ENCODE data around the gene NCSTN. TPM values are rescaled to one million over a fixed set of nuclear protein-coding genes. Genes with fewer than 3 reads are reported as not detected.
A peak's percentile ranks its signal among the peaks of the same experiment; 100 is the strongest.
"Not testable (repeated sequence)": the region's sequence is repeated elsewhere in the genome, so short reads cannot be mapped to it uniquely, and the experiment has no call there.

Gene NCSTN
- total and polyA plus RNA-seq, 8 donors = 29.7 to 64.7 (median 49.6) TPM

- Histone ChIP-seq H3K4me3 (no peak overlapping the region), H3K36me3 (no peaks in the 10 kb centered on the region), H3K9me3 (no peaks in the 10 kb centered on the region), H3K27ac (peak overlapping the region in 3 of 4 donors; percentile 4 to 52 (median 27)), H3K4me1 (no peaks in the 10 kb centered on the region), H3K27me3 (no peaks in the 10 kb centered on the region)
- ATAC-seq (peak in 3 of 4 donors; percentile 36 to 43 (median 43)), FAIRE-seq (no peak), DNase-seq (no peak)
- intact Hi-C loops (cut with DNase I) = loop anchor here in 2 of 3 donors (10.0 kb wide), 2 partner anchors 181 to 271 kb away; partner anchors contain the start of gene CASQ1 (in 1 of the 2)
- TF ChIP-seq CTCF (IDR thresholded peaks at IDR 0.05) = no peak
- 36 to 39% methylated on average over 9 of the region's 9 CpGs for WGBS, 2 donors
These were observed 32.8 kb downstream of the NCSTN start for GRCh38 chr1:160375788-160376524.

GRCh38 chr1:160376525-160377131 lies 33.4 kb downstream of the NCSTN start:
- intact Hi-C loops (cut with DNase I) = loop anchor here in 2 of 3 donors (10.0 kb wide), 2 partner anchors 182 to 272 kb away; partner anchors contain the start of gene CASQ1 (in 1 of the 2)
- WGBS, 2 donors = 10 to 20% methylated on average over 5 of the region's 5 CpGs
- Histone ChIP-seq H3K27ac (peak overlapping the region in 1 of 4 donors; percentile 27), H3K27me3 (no peaks in the 10 kb centered on the region), H3K36me3 (no peaks in the 10 kb centered on the region), H3K9me3 (no peaks in the 10 kb centered on the region), H3K4me1 (no peaks in the 10 kb centered on the region), H3K4me3 (no peak overlapping the region)
- FAIRE-seq = no peak
- TF ChIP-seq CTCF (IDR thresholded peaks at IDR 0.05) = peak; percentile 68 to 83 (median 81)
- DNase-seq = peak in 2 of 6 donors; percentile 27 to 45
- peak; percentile 81 to 91 (median 90) for ATAC-seq

- no peak for DNase-seq
- Histone ChIP-seq H3K4me3 (no peak overlapping the region), H3K4me1 (no peaks in the 10 kb centered on the region), H3K27me3 (no peaks in the 10 kb centered on the region), H3K27ac (no peak overlapping the region), H3K36me3 (no peaks in the 10 kb centered on the region), H3K9me3 (no peaks in the 10 kb centered on the region)
- intact Hi-C loops (cut with DNase I) = loop anchor here in 2 of 3 donors (10.0 kb wide), 2 partner anchors 183 to 273 kb away; partner anchors contain the start of gene CASQ1 (in 1 of the 2)
- WGBS, 2 donors = 77 to 80% methylated on average over 7 of the region's 7 CpGs
- FAIRE-seq = no peak
- ATAC-seq = no peak
- no peak for TF ChIP-seq CTCF (IDR thresholded peaks at IDR 0.05)
These were observed 34.5 kb downstream of the NCSTN start for GRCh38 chr1:160377585-160378206.

- H3K36me3 ChIP-seq; H3K4me1 ChIP-seq; H3K4me3 ChIP-seq; H3K27me3 ChIP-seq; intact Hi-C loops (cut with DNase I); ATAC-seq; DNase-seq; H3K27ac ChIP-seq; FAIRE-seq; H3K9me3 ChIP-seq: not testable (repeated sequence)
- 95 to 98% methylated on average over 2 of the region's 2 CpGs for WGBS, 2 donors
These were observed 41.6 kb downstream of the NCSTN start for GRCh38 chr1:160384812-160385211.

- H3K9me3 ChIP-seq; H3K4me1 ChIP-seq; H3K27ac ChIP-seq; FAIRE-seq; H3K27me3 ChIP-seq; ATAC-seq; H3K4me3 ChIP-seq; intact Hi-C loops (cut with DNase I); H3K36me3 ChIP-seq; DNase-seq: not testable (repeated sequence)
- WGBS, 2 donors = 49 to 61% methylated on average over 2 to 4 of the region's 4 CpGs
These were observed 45.2 kb downstream of the NCSTN start for GRCh38 chr1:160388406-160388805.

Data from pancreas (tissue), 10 donors.